GM23338 (cell line): ENCODE data around the gene IRF2BPL.

Experiments
- CREB1 ChIP-seq: fragments of 250-450 bp; sonication (Bioruptor Pico); IDR thresholded peaks from 2 replicates; pipeline ENCODE4 v1.5.0; 2020; ENCODE audit warnings: low read depth, mild to moderate bottlenecking, moderate library complexity
- CTCF ChIP-seq, 2 experiments: fragments of 200-600 bp in 1 of 2; sonication (generic) in 1 of 2; conservative IDR thresholded peaks; 2 replicates each; pipeline versions ENCODE4 v1.5.1 to v1.6.1; 2016 to 2017; ENCODE audit warnings: antibody characterized with exemption in 2 of 2, low read depth in 2 of 2, mild to moderate bottlenecking in 2 of 2, moderate library complexity in 1 of 2
- ETS1 ChIP-seq: IDR thresholded peaks from 2 replicates; pipeline ENCODE4 v1.6.1; 2016; ENCODE audit warnings: antibody characterized with exemption
- EZH2 ChIP-seq: fragments of 200-600 bp; sonication (generic); IDR thresholded peaks from one replicate; pipeline ENCODE4 v1.8.0; 2017; ENCODE audit warnings: antibody characterized with exemption, mild to moderate bottlenecking, low read depth; ENCODE audit not compliant: unreplicated experiment
- EZH2phosphoT487 ChIP-seq: fragments of 200-600 bp; sonication (generic); IDR thresholded peaks from one replicate; pipeline ENCODE4 v1.8.1; 2018; ENCODE audit warnings: antibody characterized with exemption; ENCODE audit not compliant: unreplicated experiment
- JUNB ChIP-seq: IDR thresholded peaks from one replicate; pipeline ENCODE4 v1.6.1; 2016; ENCODE audit warnings: antibody characterized with exemption; ENCODE audit not compliant: unreplicated experiment
- NANOG ChIP-seq: IDR thresholded peaks from 2 replicates; pipeline ENCODE4 v1.6.1; 2016; ENCODE audit warnings: antibody characterized with exemption, borderline replicate concordance
- POLR2AphosphoS5 ChIP-seq: IDR thresholded peaks from 2 replicates; pipeline ENCODE4 v1.6.1; 2016; ENCODE audit warnings: antibody characterized with exemption, low read depth
- REST ChIP-seq: IDR thresholded peaks from one replicate; pipeline ENCODE4 v1.6.1; 2018; ENCODE audit warnings: antibody characterized with exemption; ENCODE audit not compliant: unreplicated experiment
- STAT1 ChIP-seq: IDR thresholded peaks from one replicate; pipeline ENCODE4 v1.6.1; 2016; ENCODE audit warnings: antibody characterized with exemption; ENCODE audit not compliant: unreplicated experiment
- ZNF114 ChIP-seq: fragments of 250-450 bp; sonication (Bioruptor Pico); IDR thresholded peaks from 2 replicates; pipeline ENCODE4 v1.5.0; 2020; ENCODE audit warnings: mild to moderate bottlenecking, moderate library complexity
- ZNF462 ChIP-seq: fragments of 250-450 bp; sonication (Bioruptor Pico); IDR thresholded peaks from 2 replicates; pipeline ENCODE4 v1.5.0; 2020; ENCODE audit warnings: mild to moderate bottlenecking, moderate library complexity

- TF ChIP-seq CTCF (conservative IDR thresholded peaks at IDR 0.05; ENCODE audit: low read depth in 2 of 2) (no peak), EZH2phosphoT487 (no peak), EZH2 (no peak), POLR2AphosphoS5 (no peak), STAT1 (no peak), JUNB (no peak), ZNF114 (CRISPR knock-in tag) (no peak), REST (no peak), CREB1 (no peak), NANOG (no peak), ETS1 (no peak), ZNF462 (CRISPR knock-in tag) (no peak)
Observed at GRCh38 chr14:77025744-77026165, 2.8 kb downstream of the IRF2BPL start.
